ENCODE data around the gene KRT75.
A peak's percentile ranks its signal among the peaks of the same experiment; 100 is the strongest.

Gene KRT75

DNA sequence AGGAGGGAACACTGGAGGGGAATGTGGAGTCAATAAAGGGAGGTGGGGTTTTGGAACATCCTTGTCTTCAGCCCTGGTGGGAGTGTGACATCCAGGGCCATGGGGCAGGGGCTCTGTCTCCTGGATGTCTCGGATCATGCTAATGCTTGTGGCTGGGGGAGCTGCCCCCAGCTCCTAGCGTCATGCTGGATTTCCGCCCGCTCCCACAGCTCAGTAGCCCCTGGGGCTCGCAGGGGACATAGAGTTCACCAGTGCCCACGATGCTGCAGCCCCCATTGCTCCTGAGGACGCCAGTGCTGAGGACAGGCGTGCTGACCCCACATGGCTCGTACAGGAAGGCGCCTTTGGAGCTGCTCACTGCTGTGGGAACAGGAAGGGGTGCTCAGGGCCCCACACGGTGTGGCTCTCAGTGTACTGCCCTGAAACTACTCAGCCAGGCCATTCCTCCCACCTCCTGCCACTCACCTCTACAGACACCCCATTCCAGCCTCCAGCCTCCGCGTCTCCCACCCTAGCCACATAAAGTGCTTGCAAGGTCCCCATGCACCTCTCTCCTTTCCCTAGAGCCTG lies 39.2 kb downstream of the KRT75 start:
- FAIRE-seq (no peak), DNase-seq (ENCODE audit: low spot score) (no peak)

DNA sequence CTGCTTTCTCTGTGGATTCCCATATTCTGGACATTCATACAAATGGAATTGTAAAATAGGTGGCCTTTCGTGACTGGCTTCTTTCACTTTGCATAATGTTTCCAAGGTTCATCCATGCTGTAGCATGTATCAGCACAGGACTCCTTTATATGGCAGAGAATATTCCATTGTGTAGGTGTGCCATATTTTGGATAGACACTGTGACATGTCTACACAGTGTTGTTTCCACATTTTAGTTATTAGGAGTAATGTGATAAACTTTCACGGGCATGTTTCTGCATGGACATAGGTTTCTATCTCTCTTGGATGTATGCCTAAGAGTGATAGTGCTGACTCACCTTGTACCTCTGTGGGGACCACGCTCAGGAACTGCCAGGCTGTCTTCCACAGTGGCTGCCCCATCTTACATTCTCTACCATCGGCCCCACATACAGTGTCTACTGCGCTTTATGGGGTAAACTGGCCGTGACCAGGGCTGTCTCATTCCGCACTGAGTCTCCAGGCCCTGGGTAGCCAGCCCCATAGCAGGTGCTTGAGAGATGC lies 41.6 kb downstream of the KRT75 start:
- FAIRE-seq (no peak), DNase-seq (ENCODE audit: low spot score) (no peak)

DNA sequence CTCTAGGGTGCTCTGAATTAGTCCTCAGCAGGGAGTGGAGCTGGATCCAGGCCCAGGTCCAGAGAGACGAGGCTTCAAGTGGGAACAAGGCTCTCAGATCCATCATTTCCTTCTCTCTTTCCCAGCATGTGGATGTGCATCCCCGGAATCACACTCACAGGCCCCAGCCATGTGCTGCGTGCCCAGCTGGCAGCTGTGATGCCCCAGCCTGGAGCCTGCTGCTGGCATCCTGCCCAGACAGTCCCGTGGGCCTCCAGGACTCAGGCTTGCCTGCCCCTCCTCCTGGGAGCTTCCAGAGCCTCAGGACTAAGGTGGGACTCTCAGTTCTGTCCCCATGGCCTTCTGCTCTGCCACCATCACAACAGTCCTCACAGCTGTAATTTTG lies 42.6 kb downstream of the KRT75 start:
- peak; percentile 63 for FAIRE-seq
- DNase-seq (ENCODE audit: low spot score) = peak; percentile 40

DNA sequence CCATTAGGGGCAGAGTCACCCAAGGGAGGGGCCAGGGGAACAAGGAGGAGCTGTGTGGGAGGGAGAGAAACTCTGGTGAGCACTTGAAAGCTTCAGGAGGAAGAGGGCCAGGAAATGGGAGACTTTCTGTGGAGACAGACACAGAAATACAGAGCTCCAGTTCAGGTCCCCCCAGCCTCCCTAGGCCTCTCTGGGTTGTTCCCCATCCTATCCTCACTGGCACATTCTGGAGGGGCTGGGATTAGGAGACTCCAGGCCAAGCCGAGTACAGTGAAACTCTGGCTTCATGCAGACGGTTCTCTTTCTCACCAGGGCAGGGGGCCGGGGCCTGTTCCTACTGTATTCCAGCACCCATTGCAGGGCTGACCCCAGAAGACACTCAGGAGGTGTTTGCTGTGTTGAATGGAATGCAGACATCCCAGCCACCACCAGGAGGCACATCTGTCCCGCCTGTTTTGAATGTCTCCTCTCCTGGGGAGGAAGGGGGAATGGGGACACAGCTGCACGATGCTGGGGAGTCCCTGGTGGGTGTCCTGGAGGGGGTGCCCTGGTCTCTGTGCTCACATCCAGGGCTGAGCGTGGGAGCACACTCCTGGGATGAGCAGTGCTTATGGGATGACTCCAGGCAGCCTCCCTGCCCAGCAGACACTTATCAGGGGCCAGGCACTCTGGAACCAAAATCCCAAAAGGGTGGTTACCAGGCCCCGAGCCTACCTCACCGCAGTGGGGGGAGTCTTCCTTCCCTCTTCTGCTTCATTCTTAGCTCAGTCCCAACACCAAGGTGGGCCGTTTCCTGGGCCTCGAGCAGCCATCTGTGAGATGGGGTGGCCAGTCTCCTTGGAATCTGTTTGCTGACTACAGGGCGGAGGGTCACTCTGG lies 43.2 kb downstream of the KRT75 start:
- DNase-seq (ENCODE audit: low spot score) (peak; percentile 64), FAIRE-seq (peak; percentile 90)

DNA sequence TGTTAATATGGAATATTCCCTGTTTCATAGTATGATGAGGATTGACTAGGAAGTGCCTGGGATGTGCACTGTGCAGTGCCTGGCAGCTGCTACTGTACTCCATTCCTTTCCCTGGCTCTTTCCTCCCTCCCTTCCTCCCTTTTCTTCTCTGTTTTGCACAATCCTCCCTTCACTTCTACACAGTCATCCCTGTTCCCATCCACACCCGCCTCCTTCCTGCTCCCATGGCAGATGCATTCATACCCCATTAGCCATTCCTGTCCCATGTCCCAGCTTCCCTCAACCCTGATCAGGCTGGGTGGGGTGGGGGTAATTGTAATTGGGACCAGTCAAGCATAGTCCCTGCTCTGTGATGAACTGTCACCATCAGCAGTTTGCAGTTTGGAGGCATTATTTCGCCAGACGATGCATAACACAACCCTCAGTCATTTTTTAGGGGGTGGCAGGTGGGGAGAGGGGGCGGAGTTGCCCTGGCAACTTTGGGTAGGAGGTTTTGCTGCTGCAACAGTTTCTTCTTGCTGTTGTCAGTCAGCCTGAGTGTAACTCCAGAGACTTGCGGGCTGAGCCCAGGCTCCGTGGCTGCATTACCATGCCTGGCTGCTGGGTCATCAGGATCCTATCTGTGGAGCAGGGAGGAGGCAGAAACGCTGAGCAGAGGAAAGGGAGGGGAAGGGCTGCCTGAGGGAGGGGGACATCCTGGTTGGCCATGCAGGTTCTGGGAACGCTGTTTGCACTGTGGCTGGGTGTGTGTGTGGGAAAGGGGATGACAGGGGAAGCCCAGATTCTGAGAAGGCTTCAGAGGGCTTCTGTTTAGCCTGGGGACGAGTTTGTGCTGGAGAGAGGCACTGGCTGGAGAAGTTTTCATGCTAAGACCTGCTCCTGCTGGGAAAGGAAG lies 44.6 kb downstream of the KRT75 start:
- FAIRE-seq (no peak), DNase-seq (ENCODE audit: low spot score) (no peak)

DNA sequence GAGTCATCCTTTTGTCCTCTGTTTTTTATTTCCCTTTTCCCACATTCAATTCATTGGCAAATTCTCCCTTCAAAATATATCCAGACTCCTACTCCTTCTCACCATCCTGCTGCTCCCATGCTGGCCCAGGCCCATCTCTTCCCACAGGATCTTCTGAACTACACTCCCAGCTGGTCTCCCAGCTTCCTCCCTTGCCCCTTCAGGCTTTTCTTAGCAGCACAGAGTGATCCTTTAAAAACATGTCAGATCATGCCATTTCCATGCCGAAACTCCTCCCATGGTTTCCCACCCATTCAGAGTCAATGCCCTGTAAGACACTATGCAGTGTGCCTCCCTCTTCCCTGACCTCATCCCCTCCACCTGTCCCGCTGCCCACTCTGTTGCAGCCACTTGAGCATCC lies 46.3 kb downstream of the KRT75 start:
- peak; percentile 9 for FAIRE-seq
- DNase-seq (ENCODE audit: low spot score) = no peak

DNA sequence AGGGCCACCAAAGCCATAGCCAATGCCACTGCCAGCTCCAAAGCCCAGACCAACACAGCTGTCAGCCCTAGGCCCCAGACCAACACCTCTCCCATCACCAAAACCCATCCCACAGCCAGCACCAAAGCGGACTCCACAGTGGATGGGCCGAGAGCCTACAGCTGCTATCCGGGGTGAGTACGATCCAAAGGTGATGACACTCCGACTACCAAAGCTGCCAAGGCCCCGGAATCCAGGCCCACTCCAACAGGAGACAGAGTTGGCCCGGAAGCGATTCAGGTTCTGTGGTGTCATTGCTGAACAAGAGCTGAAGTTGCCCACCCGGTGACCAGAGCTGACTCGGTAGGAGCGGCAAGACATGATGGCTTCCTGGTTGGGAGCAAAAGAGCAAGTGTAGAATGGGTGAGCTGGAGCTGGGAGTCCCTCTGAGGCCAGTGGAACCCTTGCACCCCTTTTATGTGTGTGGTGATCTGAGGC lies 48.9 kb downstream of the KRT75 start, which contains the start of gene KRT84:
Gene KRT84, minus strand, starts transcription at position 427 of the 477 bp plus-strand sequence. Its CDS starts 67 bp downstream, at position 360.
- FAIRE-seq (no peak), DNase-seq (ENCODE audit: low spot score) (no peak)

DNA sequence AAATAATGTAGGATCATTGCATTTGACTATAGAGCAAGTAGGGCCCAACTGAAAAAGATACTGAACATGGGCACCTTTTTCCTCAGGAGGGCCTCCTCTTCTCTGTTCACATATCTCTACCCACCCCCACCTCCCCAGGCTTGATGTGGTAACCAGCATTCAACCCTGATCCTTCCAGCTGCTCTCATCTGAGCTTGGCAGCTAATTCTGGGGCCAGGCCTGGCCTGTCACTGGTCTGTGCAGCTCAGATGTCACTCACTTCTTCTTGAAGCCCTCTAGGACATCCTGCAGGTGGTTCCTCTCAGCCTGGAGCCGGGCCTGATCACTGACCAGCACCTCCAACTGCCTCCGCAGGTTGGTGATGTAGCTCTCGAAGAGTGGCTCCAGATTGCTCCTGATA lies 50.8 kb downstream of the KRT75 start:
- no peak for DNase-seq (ENCODE audit: low spot score)
- FAIRE-seq = peak; percentile 44

DNA sequence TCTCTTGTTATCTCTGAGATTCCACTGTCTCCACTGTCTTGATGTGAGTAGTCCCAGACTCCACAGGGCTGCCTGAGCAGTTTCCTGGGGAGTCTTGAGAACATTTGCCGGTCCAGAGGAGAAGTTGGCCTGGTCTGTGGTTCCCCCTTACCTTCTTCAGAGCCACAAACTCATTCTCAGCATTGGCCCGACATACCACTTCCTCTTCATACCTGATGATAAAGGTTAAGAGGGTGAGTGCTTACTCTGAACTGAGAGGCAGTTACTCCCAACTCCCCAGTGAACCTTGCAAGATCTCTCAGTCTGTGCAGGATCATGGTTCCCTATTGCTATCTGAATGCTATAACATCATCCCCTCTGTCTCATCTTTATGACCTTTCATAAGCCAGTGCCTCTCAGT lies 51.3 kb downstream of the KRT75 start:
- DNase-seq (ENCODE audit: low spot score) (no peak), FAIRE-seq (no peak)

DNA sequence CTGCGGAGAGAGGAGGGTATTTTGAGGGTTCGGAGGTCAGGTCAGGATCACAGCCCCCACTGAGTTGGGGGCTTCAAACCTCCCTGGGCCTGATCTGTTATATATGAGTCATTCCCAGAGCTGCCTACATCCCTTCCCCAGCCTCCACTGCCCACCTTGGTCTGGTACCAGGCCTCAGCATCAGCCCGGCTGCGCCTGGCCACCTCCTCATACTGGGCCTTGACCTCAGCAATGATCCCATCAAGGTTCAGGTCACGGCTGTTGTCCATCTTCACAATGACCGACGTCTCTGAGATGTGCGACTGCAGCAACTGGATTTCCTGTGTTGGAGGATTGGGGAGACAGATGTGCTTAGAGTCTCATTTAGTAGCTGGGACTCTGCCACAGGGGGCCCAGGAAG lies 53.0 kb downstream of the KRT75 start:
- no peak for DNase-seq (ENCODE audit: low spot score)
- FAIRE-seq = no peak

DNA sequence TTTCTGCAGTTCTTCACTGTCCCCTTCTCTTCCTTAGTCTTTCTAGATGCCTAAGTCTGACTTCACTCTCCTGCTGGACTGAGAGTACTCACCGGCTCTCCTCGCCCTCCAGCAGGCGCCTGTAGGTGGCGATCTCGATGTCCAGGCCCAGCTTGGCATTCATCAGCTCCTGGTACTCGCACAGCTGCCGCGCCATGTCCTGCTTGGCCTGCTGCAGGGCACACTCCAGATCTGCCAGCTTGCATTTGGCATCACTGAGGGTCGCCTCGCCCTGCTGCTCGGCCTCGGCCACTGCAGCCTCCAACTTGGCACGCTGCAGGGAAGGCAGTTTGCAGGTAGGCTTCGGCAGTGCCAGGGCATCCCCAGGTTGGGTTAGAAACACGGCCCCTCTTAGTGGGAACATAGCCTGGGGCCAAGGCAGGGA lies 53.9 kb downstream of the KRT75 start:
- FAIRE-seq = no peak
- no peak for DNase-seq (ENCODE audit: low spot score)

DNA sequence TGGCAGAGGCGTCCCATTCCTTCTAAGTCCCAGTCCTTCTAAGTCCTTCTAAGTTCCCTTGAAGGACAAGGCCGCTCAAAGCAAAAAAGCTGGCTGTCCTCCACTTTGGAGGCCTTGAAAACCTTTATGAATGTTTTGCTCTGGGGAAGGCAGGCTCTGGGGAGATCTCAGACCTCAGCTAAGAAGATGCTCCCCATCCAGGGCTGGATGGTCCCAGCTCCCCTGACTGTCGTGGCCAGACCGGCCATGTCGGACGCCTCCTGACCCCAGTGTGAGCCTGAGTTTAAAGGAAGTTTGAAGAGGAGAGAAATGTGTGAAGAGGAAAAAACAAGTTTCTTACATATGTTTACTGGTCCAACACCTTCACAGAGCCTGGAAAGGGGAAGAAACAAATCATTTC lies 54.6 kb downstream of the KRT75 start:
- DNase-seq (ENCODE audit: low spot score) (no peak), FAIRE-seq (no peak)

DNA sequence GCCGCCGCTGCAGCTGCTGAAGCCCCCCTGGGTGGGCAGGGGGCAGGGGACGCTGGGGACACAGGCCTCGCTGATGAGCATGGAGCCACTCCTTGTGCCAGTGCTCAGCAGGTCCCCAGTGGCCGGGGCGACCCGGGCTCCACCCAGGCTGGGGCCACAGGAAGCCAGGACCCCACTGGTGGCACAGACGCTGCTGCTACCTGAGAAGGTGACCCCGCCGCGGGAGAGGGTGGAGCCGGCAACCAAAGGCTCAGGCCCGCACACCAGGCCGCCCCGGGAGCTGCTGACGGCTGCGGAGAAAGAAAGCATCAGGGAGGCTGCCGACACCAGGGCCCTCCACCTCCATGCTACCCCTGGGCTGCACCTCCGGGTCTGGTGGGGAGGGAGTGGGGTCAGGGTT lies 56.1 kb downstream of the KRT75 start:
- no peak for FAIRE-seq
- no peak for DNase-seq (ENCODE audit: low spot score)

DNA sequence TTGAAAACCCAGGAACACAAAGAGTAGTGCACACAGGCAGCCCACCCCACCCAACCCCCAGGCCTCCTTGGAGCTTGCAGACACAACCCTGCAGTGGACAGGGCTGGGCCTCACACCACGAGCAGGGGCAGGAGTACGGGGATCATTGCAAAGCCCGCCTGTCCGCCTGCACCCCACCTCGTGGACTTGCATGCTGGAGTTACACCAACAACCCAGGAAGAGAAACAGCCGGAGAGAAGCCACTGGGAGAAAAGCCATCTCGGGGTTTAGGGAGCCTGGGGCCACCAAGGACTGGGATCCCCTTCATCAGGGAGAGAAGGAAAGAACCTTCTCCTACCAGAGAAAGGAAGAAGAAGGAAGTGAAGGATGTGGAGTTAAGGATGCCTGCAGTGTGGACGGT lies 56.9 kb downstream of the KRT75 start:
- FAIRE-seq = no peak
- no peak for DNase-seq (ENCODE audit: low spot score)
